SU-DHL-6 (cell line): ENCODE results near the gene LEKR1.

ENCODE experiments used
- H2AFZ ChIP-seq: fragments of 200-600 bp; sonication (generic); 2 replicates; pipeline ENCODE4 v1.6.1; 2014; ENCODE audit warnings: low read depth, mild to moderate bottlenecking, moderate library complexity, mixed read lengths, antibody characterized with exemption, low read length; ENCODE audit not compliant: severe bottlenecking
- H3F3A ChIP-seq: fragments of 200-600 bp; shearing (Covaris generic); 2 replicates; pipeline ENCODE4 v1.6.0; 2016; ENCODE audit warnings: antibody characterized with exemption, mild to moderate bottlenecking; ENCODE audit not compliant: insufficient read depth
- H3K27ac ChIP-seq: fragments of 200-600 bp; sonication (generic); 2 replicates; pipeline ENCODE4 v1.5.1; 2016; ENCODE audit warnings: low read depth, mild to moderate bottlenecking, low read length, moderate library complexity, mixed read lengths
- H3K27me3 ChIP-seq: fragments of 200-600 bp; sonication (generic), shearing (Covaris generic); 2 replicates; pipeline ENCODE4 v1.6.0; 2014; ENCODE audit warnings: mild to moderate bottlenecking, low read length
- H3K36me3 ChIP-seq: fragments of 200-600 bp; sonication (generic); 2 replicates; pipeline ENCODE4 v1.6.1; 2014; ENCODE audit warnings: mild to moderate bottlenecking, low read length, mixed read lengths
- H3K4me2 ChIP-seq: fragments of 300-600, 200-600 bp; shearing (Covaris generic), sonication (generic); 2 replicates; pipeline ENCODE4 v1.6.0; 2014; ENCODE audit warnings: low read length, low read depth, mild to moderate bottlenecking; ENCODE audit not compliant: poor library complexity, severe bottlenecking
- H3K4me3 ChIP-seq: fragments of 200-600 bp; sonication (generic); 2 replicates; pipeline ENCODE4 v1.5.1; 2014; ENCODE audit warnings: antibody characterized with exemption, low read length, mild to moderate bottlenecking, mixed read lengths; ENCODE audit not compliant: insufficient read depth, poor library complexity, severe bottlenecking
- H3K79me2 ChIP-seq: fragments of 200-600 bp; sonication (generic); 2 replicates; pipeline ENCODE4 v1.6.1; 2014; ENCODE audit warnings: mild to moderate bottlenecking, low read length, moderate library complexity; ENCODE audit not compliant: insufficient read depth
- H3K9ac ChIP-seq: fragments of 200-600 bp; sonication (generic); 2 replicates; pipeline ENCODE4 v1.7.0; 2014; ENCODE audit warnings: mild to moderate bottlenecking, low read length
- H3K9me2 ChIP-seq: fragments of 200-600 bp; sonication (generic); replicated peaks from 2 replicates; pipeline ENCODE4 v1.6.1; 2014; ENCODE audit warnings: low read length; ENCODE audit not compliant: insufficient read depth
- H3K9me3 ChIP-seq: fragments of 200-600 bp; sonication (generic); 2 replicates; pipeline ENCODE4 v1.6.1; 2014; ENCODE audit warnings: low read length, mixed read lengths; ENCODE audit not compliant: insufficient read depth
- H4K20me1 ChIP-seq: fragments of 200-600 bp; sonication (generic); 2 replicates; pipeline ENCODE4 v1.6.1; 2014; ENCODE audit warnings: low read depth, mild to moderate bottlenecking, antibody characterized with exemption, low read length, moderate library complexity, mixed read lengths
- EZH2phosphoT487 ChIP-seq: fragments of 200-600 bp; sonication (generic), shearing (Covaris generic); conservative IDR thresholded peaks from 2 replicates; pipeline ENCODE4 v1.6.1; 2018; ENCODE audit warnings: mild to moderate bottlenecking, antibody characterized with exemption, low read length, moderate library complexity, mixed read lengths
- TF ChIP-seq, protein P1 (sequence below): fragments of 200-600 bp; sonication (generic); IDR thresholded peaks from one replicate; pipeline ENCODE4 v1.5.1; 2017; ENCODE audit warnings: antibody characterized with exemption, mild to moderate bottlenecking, low read length, moderate library complexity; ENCODE audit not compliant: insufficient read depth, poor library complexity, severe bottlenecking

The LEKR1 gene

DNA sequence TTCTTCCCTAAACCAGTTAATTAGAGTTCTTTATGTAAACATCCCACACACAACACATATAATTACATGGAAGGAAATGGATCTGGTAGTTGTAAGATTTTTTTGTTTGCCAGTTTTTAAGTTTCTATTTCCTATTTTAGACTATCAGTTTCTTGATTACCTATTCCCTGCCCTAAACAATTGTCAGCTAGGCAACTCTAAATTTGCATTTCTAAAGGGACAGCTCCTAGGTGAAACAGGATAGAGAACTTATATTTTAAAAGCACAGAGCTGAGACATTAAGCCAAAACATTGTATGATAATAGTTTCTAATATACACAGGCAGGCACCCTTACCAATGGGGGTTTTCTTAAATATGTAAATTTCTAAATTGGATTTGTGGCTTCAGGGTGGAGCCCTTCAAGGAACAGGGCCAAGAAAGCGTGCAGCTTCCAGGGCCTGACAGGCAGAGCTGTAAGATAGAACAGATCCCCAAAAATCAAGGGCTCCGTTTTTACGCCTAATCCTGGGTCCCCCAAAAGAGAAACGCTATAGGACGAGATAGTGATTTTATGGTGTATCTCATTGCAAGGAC lies 8.9 kb downstream of the LEKR1 start:
- Histone ChIP-seq H3K27me3 (no peaks in the 10 kb centered on the region), H2AFZ (no peak overlapping the region), H4K20me1 (no peaks in the 10 kb centered on the region), H3F3A (no peaks in the 10 kb centered on the region), H3K4me2 (no peak overlapping the region), H3K9me2 (no peaks in the 10 kb centered on the region), H3K36me3 (no peaks in the 10 kb centered on the region), H3K9me3 (no peaks in the 10 kb centered on the region), H3K79me2 (no peaks in the 10 kb centered on the region), H3K4me3 (no peak overlapping the region), H3K9ac (no peak overlapping the region), H3K27ac (no peak overlapping the region)
- no peak for TF ChIP-seq EZH2phosphoT487
- TF ChIP-seq, protein P1, sequence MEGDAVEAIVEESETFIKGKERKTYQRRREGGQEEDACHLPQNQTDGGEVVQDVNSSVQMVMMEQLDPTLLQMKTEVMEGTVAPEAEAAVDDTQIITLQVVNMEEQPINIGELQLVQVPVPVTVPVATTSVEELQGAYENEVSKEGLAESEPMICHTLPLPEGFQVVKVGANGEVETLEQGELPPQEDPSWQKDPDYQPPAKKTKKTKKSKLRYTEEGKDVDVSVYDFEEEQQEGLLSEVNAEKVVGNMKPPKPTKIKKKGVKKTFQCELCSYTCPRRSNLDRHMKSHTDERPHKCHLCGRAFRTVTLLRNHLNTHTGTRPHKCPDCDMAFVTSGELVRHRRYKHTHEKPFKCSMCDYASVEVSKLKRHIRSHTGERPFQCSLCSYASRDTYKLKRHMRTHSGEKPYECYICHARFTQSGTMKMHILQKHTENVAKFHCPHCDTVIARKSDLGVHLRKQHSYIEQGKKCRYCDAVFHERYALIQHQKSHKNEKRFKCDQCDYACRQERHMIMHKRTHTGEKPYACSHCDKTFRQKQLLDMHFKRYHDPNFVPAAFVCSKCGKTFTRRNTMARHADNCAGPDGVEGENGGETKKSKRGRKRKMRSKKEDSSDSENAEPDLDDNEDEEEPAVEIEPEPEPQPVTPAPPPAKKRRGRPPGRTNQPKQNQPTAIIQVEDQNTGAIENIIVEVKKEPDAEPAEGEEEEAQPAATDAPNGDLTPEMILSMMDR: no peak

DNA sequence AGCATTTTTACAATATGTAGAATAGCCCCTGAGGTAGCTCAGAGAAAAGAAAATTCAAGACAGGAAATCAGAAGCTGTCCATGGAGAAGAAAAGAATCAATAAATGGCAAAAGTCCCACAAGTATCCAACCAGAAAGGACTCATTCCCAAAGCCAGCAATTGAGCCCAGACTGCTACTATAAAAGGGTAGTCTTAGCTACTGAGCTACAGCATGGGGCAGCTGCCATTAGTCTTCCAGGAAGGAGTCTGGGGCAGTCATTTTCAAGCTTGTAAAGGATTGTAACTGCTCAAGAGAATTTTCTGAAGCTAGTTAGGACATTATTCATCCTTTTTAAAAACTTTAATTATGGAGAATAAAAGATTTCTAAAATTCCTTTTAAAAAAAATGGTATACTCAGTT lies 10.5 kb downstream of the LEKR1 start:
- TF ChIP-seq, protein P1: no peak
- TF ChIP-seq EZH2phosphoT487: no peak
- no peak overlapping the region for H3K4me2 ChIP-seq
- no peaks in the 10 kb centered on the region for H3K9me2 ChIP-seq
- H3K27ac ChIP-seq: no peak overlapping the region
- H3K27me3 ChIP-seq: no peaks in the 10 kb centered on the region
- no peaks in the 10 kb centered on the region for H3F3A ChIP-seq
- H3K9me3 ChIP-seq: no peaks in the 10 kb centered on the region
- H3K36me3 ChIP-seq: no peaks in the 10 kb centered on the region
- no peak overlapping the region for H3K9ac ChIP-seq
- no peaks in the 10 kb centered on the region for H3K79me2 ChIP-seq
- H3K4me3 ChIP-seq: no peak overlapping the region
- H2AFZ ChIP-seq: no peak overlapping the region
- H4K20me1 ChIP-seq: no peaks in the 10 kb centered on the region

DNA sequence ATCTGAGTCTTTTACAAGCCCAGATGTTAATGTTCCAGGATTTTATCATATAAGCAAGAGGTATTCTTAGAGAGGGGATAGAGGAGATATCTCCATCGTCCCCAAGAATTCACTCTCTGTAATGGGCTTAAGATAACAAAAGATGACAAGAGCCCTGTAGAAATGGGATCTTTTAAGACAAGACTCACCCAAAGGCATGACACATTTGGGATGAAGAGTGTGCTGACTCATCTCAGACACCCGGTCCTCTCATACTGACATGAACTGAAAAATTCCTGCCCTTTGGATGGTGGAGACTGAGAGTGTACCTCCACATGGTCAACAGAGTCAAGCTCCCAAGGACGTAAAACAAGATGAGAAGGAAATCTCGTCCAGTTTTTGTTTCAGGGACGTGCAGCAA lies 11.0 kb downstream of the LEKR1 start:
- Histone ChIP-seq H4K20me1 (no peaks in the 10 kb centered on the region), H3K27ac (no peak overlapping the region), H3K79me2 (no peaks in the 10 kb centered on the region), H2AFZ (no peak overlapping the region), H3K4me3 (no peak overlapping the region), H3K9me2 (no peaks in the 10 kb centered on the region), H3K4me2 (no peak overlapping the region), H3F3A (no peaks in the 10 kb centered on the region), H3K36me3 (no peaks in the 10 kb centered on the region), H3K9me3 (no peaks in the 10 kb centered on the region), H3K27me3 (no peaks in the 10 kb centered on the region), H3K9ac (no peak overlapping the region)
- no peak for TF ChIP-seq EZH2phosphoT487
- TF ChIP-seq, protein P1: no peak
